Measurements from ENCODE around the gene S1PR4.
"Not testable (repeated sequence)": the region's sequence is repeated elsewhere in the genome, so short reads cannot be mapped to it uniquely, and the experiment has no call there.

Gene S1PR4

GRCh38 chr19:3163943-3164342, 14.6 kb upstream of the S1PR4 start:
- Histone ChIP-seq H3K27ac (replicated peaks) (no peak overlapping the region), H3K4me3 (replicated peaks; ENCODE audit: insufficient read depth, low read length) (no peak overlapping the region), H3K27me3 (ENCODE audit: insufficient read depth, poor library complexity, severe bottlenecking) (no peaks in the 10 kb centered on the region)
- TF ChIP-seq GABPA (IDR thresholded peaks at IDR 0.05; ENCODE audit: low read depth) = no peak
- no peak for TF ChIP-seq SPI1 (IDR thresholded peaks at IDR 0.05; ENCODE audit: borderline replicate concordance, low read depth)
- no peak for TF ChIP-seq POLR2AphosphoS5 (IDR thresholded peaks at IDR 0.05; ENCODE audit: low read depth)
- no peak for TF ChIP-seq CTCF (IDR thresholded peaks at IDR 0.05; ENCODE audit: insufficient read depth, low read length)
- no peak for TF ChIP-seq REST (IDR thresholded peaks at IDR 0.05; ENCODE audit: insufficient replicate concordance, low read depth)
- no peak for DNase-seq (ENCODE audit: low read depth in 1 of 2, low spot score in 1 of 2)

GRCh38 chr19:3167533-3168272, 10.9 kb upstream of the S1PR4 start:
- Histone ChIP-seq H3K27ac (replicated peaks) (no peak overlapping the region), H3K27me3 (ENCODE audit: insufficient read depth, poor library complexity, severe bottlenecking) (no peaks in the 10 kb centered on the region), H3K4me3 (replicated peaks; ENCODE audit: insufficient read depth, low read length) (no peak overlapping the region)
- TF ChIP-seq SPI1 (IDR thresholded peaks at IDR 0.05; ENCODE audit: borderline replicate concordance, low read depth) = no peak
- no peak for TF ChIP-seq REST (IDR thresholded peaks at IDR 0.05; ENCODE audit: insufficient replicate concordance, low read depth)
- DNase-seq (ENCODE audit: low read depth in 1 of 2, low spot score in 1 of 2) = no peak

GRCh38 chr19:3171894-3172672, 6.5 kb upstream of the S1PR4 start:
- no peak for DNase-seq (ENCODE audit: low read depth in 1 of 2, low spot score in 1 of 2)
- TF ChIP-seq SPI1 (IDR thresholded peaks at IDR 0.05; ENCODE audit: borderline replicate concordance, low read depth) (no peak), CTCF (IDR thresholded peaks at IDR 0.05; ENCODE audit: insufficient read depth, low read length) (no peak), POLR2AphosphoS5 (IDR thresholded peaks at IDR 0.05; ENCODE audit: low read depth) (no peak), REST (IDR thresholded peaks at IDR 0.05; ENCODE audit: insufficient replicate concordance, low read depth) (no peak), GABPA (IDR thresholded peaks at IDR 0.05; ENCODE audit: low read depth) (no peak)
- no peaks in the 10 kb centered on the region for H3K27me3 ChIP-seq (ENCODE audit: insufficient read depth, poor library complexity, severe bottlenecking)
- no peak overlapping the region for H3K27ac ChIP-seq (replicated peaks)
- H3K4me3 ChIP-seq (replicated peaks; ENCODE audit: insufficient read depth, low read length) = no peak overlapping the region

- DNase-seq (ENCODE audit: low read depth in 1 of 2, low spot score in 1 of 2); H3K27me3 ChIP-seq (ENCODE audit: insufficient read depth, poor library complexity, severe bottlenecking); H3K27ac ChIP-seq (replicated peaks); H3K4me3 ChIP-seq (replicated peaks; ENCODE audit: insufficient read depth, low read length): not testable (repeated sequence)
Observed at GRCh38 chr19:3172673-3173000, 5.9 kb upstream of the S1PR4 start.

Data from HL-60 (cell line).